Activated CD4-positive, alpha-beta T cell treated with anti-CD3 and anti-CD28 coated beads, Interleukin-10, Interleukin-2, amounts not matched to agents 100 ng/mL and 50 ng/mL, durations not matched to agents 16 hours and 8 hours (primary cell): ENCODE results near the gene ZNF260.

Source experiments
- DNase-seq: peaks from one replicate; pipeline ENCODE4 v3.0.0-alpha.2; 2020

Gene ZNF260

DNA sequence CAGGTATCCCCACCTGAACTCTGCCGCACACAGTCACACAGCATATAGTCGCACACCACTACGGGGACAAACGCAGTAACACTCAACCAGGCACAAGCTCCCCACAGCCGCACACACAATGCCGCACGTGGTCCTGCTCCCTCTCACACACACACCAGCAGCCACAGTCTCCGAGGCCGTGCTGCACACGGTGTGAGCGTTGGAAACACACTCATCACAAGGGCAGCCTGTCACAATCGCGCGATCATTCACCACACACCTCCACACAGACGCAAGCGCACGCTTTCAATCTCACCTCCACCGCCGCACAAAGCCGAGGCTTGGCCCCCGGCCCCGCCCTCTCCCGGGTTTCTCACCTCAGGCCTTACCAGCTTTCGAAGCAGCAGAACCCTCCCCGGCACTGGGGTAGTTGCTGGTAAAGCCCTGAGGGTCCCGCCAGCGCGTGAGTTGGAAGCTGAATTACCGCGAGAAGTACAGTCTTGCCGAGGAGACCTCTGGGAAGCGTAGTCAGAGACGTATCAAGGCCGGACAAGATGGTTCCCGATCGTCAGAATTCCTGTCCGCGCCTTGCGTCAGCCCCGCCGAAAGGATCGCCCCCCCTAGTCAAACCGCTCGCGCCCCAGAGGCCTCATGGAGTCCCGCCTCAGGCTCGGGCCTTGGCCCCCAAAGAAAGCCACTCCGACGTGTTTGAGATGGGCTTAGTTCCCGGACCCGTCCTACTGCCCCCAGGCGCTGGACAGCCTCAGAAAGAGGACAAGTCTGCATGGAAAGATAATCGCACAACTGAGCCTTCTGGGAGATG lies 38.8 kb downstream of the ZNF260 start, which contains the start of gene ZNF566:
Gene ZNF566, minus strand, starts transcription at position 444 of the 802 bp plus-strand sequence. CDS start 13,004 bp downstream, outside the sequence.
- peak; percentile 96 for DNase-seq

DNA sequence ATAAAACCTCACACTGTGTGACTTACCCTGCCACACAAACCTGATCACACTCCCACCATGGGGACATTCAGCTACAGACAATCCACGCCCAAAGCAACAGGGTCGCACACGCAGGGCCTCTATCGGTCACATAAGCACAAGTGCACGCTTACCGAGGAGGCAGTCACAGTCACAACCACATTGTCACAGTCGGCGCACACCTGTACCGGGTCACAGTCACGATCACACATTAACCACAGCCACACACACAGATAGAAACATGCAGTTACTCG lies 39.3 kb downstream of the ZNF260 start:
- peak; percentile 50 for DNase-seq

DNA sequence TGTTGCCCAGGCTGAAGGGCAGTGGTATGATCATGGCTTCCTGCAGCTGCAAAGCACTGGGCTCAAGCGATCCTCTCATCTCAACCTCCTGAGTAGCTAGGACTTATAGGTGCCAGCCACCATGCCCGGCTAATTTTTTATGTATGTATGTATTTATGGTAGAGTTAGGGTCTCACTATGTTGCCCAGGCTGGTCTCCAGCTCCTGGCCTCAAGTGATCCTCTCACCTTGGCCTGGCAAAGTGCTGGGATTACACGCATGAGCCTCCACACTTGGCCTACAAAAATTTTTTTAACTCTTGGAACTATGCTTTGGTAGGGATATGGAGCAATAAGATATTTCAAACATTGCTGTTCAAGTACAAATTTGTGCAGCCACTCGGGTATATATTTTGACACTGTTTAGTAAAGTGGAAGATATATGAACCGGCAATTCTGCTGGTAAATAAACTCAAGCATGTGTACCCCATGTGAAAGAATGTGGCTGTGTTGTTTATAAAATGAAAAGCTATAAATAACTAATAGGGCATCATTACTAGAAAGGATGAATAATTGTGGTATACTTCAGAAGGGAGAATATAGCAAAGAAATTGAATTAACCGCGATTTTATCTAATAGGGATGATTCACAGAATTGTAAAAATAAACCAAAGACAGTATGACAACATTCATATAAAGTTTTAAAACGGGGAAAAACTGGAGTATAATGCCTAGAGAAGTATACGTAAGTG lies 39.8 kb downstream of the ZNF260 start:
- no peak for DNase-seq

DNA sequence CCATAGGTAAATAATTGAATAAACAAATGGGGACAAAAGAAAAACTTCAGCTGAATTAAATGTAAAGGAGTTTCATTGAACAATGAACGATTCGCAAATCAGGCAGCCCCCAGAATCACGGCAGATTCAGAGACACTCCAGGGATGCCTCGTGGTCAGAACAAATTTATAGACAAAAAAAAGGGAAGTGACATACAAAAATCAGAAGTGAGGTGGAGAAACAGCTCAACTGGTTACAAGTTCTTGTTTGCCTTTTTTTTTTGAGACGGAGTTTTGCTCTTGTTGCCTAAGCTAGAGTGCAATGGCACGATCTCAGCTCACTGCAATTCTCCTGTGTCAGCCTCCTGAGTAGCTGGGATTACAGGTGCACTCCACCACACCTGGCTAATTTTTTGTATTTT lies 44.4 kb downstream of the ZNF260 start:
- no peak for DNase-seq

DNA sequence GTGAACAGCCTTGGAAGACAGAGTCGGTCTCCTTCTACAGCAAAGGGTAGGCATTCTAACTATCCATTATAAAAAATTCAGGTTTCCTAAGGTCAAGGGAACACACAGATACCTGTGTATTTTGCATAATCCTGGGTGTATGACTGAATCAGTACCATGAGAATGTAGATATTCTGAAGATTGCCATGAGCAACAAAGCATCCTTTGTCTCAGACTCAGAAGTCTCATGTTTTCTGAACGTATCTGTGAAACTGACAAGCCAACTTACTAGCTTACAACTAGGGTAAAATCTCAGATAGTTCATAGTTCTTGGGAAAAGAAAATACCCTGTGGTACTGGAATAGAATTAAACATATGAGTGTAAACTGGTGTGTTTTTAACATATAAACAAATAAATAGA lies 45.2 kb downstream of the ZNF260 start:
- no peak for DNase-seq
